Kidney epithelial cell (primary cell): ENCODE data around the gene SDK2. TPM values are rescaled to one million over a fixed set of nuclear protein-coding genes. Genes with fewer than 3 reads are reported as not detected.

Source experiments
- DNase-seq: peaks from one replicate; pipeline ENCODE4 v3.0.0-alpha.2; 2010; ENCODE audit warnings: low read depth
- H3K27me3 ChIP-seq: 2 replicates; pipeline ENCODE4 v1.6.0; 2011; ENCODE audit warnings: low read length; ENCODE audit not compliant: control insufficient read depth, insufficient read depth
- H3K36me3 ChIP-seq: 2 replicates; pipeline ENCODE4 v1.5.1; 2011; ENCODE audit warnings: low read length; ENCODE audit not compliant: control insufficient read depth, insufficient read depth
- H3K4me3 ChIP-seq: 2 replicates; pipeline ENCODE4 v1.5.1; 2011; ENCODE audit warnings: low read depth, mild to moderate bottlenecking, control low read depth, low read length
- CTCF ChIP-seq: IDR thresholded peaks from 2 replicates; pipeline ENCODE4 v1.5.1; 2011; ENCODE audit warnings: mild to moderate bottlenecking, moderate library complexity, low read length, control low read depth, inconsistent platforms; ENCODE audit not compliant: insufficient read depth, poor library complexity, severe bottlenecking
- total RNA-seq: library from RNA; depleted of rRNA; stranded (reverse); fragments of >200 nt; gene quantifications from 2 replicates; pipeline ENCODE4 v1.2.3, GENCODE V29; 2015

Gene SDK2
- total RNA-seq, 1 donor from 2014 or later, result 1.2 TPM

- Histone ChIP-seq H3K27me3 (no peaks in the 10 kb centered on the region), H3K36me3 (no peaks in the 10 kb centered on the region), H3K4me3 (no peak overlapping the region)
- no peak for DNase-seq
- TF ChIP-seq CTCF, result no peak
Observed at GRCh38 chr17:73594025-73594424, 50.2 kb downstream of the SDK2 start.

GRCh38 chr17:73593249-73593965 is 50.8 kb downstream of the SDK2 start:
- H3K36me3 ChIP-seq, result no peaks in the 10 kb centered on the region
- no peak for TF ChIP-seq CTCF
- H3K27me3 ChIP-seq, result peaks cover 3% of the 10 kb centered on the region
- no peak overlapping the region for H3K4me3 ChIP-seq
- no peak for DNase-seq

- no peaks in the 10 kb centered on the region for H3K36me3 ChIP-seq
- no peak for TF ChIP-seq CTCF
Observed at GRCh38 chr17:73592501-73592961, 51.7 kb downstream of the SDK2 start.

GRCh38 chr17:73592079-73592415 is 52.2 kb downstream of the SDK2 start:
- no peak for DNase-seq
- Histone ChIP-seq H3K4me3 (no peak overlapping the region), H3K36me3 (no peaks in the 10 kb centered on the region), H3K27me3 (peaks cover 6% of the 10 kb centered on the region)
- no peak for TF ChIP-seq CTCF

More at GRCh38 chr17:73592501-73592961, 51.7 kb downstream of the SDK2 start:
- H3K27me3 ChIP-seq, result peaks cover 3% of the 10 kb centered on the region
- no peak overlapping the region for H3K4me3 ChIP-seq
- no peak for DNase-seq

GRCh38 chr17:73591296-73592078 is 52.8 kb downstream of the SDK2 start:
- no peak for DNase-seq
- Histone ChIP-seq H3K36me3 (no peaks in the 10 kb centered on the region), H3K4me3 (no peak overlapping the region), H3K27me3 (peaks cover 6% of the 10 kb centered on the region)
- TF ChIP-seq CTCF, result no peak
